Raji (cell line): ENCODE results near the gene P2RY14.

Source experiments
- POLR2A ChIP-seq: IDR thresholded peaks from 2 replicates; pipeline ENCODE4 v1.6.1; 2011; ENCODE audit warnings: low read depth, low read length, control low read depth; ENCODE audit not compliant: insufficient read depth

Gene P2RY14

GRCh38 chr3:151248772-151249337 is 29.5 kb downstream of the P2RY14 start:
- TF ChIP-seq POLR2A: no peak

- TF ChIP-seq POLR2A: no peak
Measured at GRCh38 chr3:151236736-151237135, 41.6 kb downstream of the P2RY14 start.

- no peak for TF ChIP-seq POLR2A
Measured at GRCh38 chr3:151236316-151236715, 42.0 kb downstream of the P2RY14 start.

GRCh38 chr3:151234825-151235224 is 43.5 kb downstream of the P2RY14 start:
- TF ChIP-seq POLR2A: no peak

- TF ChIP-seq POLR2A: no peak
Measured at GRCh38 chr3:151232991-151233390, 45.4 kb downstream of the P2RY14 start.

GRCh38 chr3:151230646-151231045 is 47.7 kb downstream of the P2RY14 start:
- no peak for TF ChIP-seq POLR2A

GRCh38 chr3:151228666-151229040 is 49.7 kb downstream of the P2RY14 start:
- no peak for TF ChIP-seq POLR2A

GRCh38 chr3:151227807-151228665 is 50.3 kb downstream of the P2RY14 start:
- TF ChIP-seq POLR2A: no peak

GRCh38 chr3:151227266-151227806 is 51.0 kb downstream of the P2RY14 start:
- TF ChIP-seq POLR2A: no peak

- no peak for TF ChIP-seq POLR2A
Measured at GRCh38 chr3:151226825-151227224, 51.5 kb downstream of the P2RY14 start.

- TF ChIP-seq POLR2A: no peak
Measured at GRCh38 chr3:151226088-151226563, 52.2 kb downstream of the P2RY14 start.

GRCh38 chr3:151225040-151225975 is 53.0 kb downstream of the P2RY14 start:
- no peak for TF ChIP-seq POLR2A

- TF ChIP-seq POLR2A: no peak
Measured at GRCh38 chr3:151224268-151224866, 54.0 kb downstream of the P2RY14 start.

- TF ChIP-seq POLR2A: no peak
Measured at GRCh38 chr3:151219056-151219455, 59.3 kb downstream of the P2RY14 start.

- no peak for TF ChIP-seq POLR2A
Measured at GRCh38 chr3:151218136-151218535, 60.2 kb downstream of the P2RY14 start.
